GM23248 (cell line): ENCODE results near the gene SPATA32.

Experiments
- EZH2 ChIP-seq: fragments of 200-600 bp; sonication (generic); IDR thresholded peaks from 2 replicates; pipeline ENCODE4 v1.6.1; 2018; ENCODE audit warnings: antibody characterized with exemption, mild to moderate bottlenecking; ENCODE audit not compliant: insufficient read depth, poor library complexity, severe bottlenecking
- EZH2phosphoT487 ChIP-seq: fragments of 200-600 bp; sonication (generic); IDR thresholded peaks from 2 replicates; pipeline ENCODE4 v1.6.1; 2018; ENCODE audit warnings: antibody characterized with exemption, moderate library complexity, mild to moderate bottlenecking, low read depth; ENCODE audit not compliant: insufficient read depth

- no peak for TF ChIP-seq EZH2
- TF ChIP-seq EZH2phosphoT487, result no peak
Measured at GRCh38 chr17:45310380-45311324, 48.8 kb upstream of the SPATA32 start.
